ENCODE results near the gene FNDC8. TPM values are rescaled to one million over a fixed set of nuclear protein-coding genes. Genes with fewer than 3 reads are reported as not detected.
"Not testable (repeated sequence)": the region's sequence is repeated elsewhere in the genome, so short reads cannot be mapped to it uniquely, and the experiment has no call there.

FNDC8 gene
- total RNA-seq, 2 donors from 2014 or later = not detected

- no peak overlapping the region for H3K4me3 Mint-ChIP-seq
These were observed 13.9 kb downstream of the FNDC8 start for GRCh38 chr17:35135322-35135721.

GRCh38 chr17:35138218-35138617, 16.8 kb downstream of the FNDC8 start:
- Mint-ChIP-seq H3K9me3 (no peaks in the 10 kb centered on the region), H3K27ac (no peak overlapping the region), H3K4me1 (ENCODE audit: low read depth) (peaks cover 16% of the 10 kb centered on the region), H3K36me3 (ENCODE audit: insufficient read depth in 2 of 2) (peaks cover 5 to 24% of the 10 kb centered on the region in 2 donors), H3K4me3 (no peak overlapping the region), H3K27me3 (ENCODE audit: low read depth) (no peaks in the 10 kb centered on the region)
- ATAC-seq (replicated peaks in 1 of 2) = no peak
- DNase-seq = no peak

More at GRCh38 chr17:35135322-35135721, 13.9 kb downstream of the FNDC8 start:
- H3K27me3 Mint-ChIP-seq (ENCODE audit: low read depth) = no peaks in the 10 kb centered on the region
- H3K4me1 Mint-ChIP-seq (ENCODE audit: low read depth) = peaks cover 5% of the 10 kb centered on the region
- no peak overlapping the region for H3K27ac Mint-ChIP-seq
- ATAC-seq (replicated peaks in 1 of 2) (no peak), DNase-seq (no peak)
- no peaks in the 10 kb centered on the region for H3K9me3 Mint-ChIP-seq
- peaks cover 5 to 24% of the 10 kb centered on the region in 2 donors for H3K36me3 Mint-ChIP-seq (ENCODE audit: insufficient read depth in 2 of 2)

GRCh38 chr17:35141681-35142466, 20.5 kb downstream of the FNDC8 start, which contains the start of gene NLE1:
Gene NLE1, minus strand, starts transcription at chr17:35142303. Its CDS starts 28 bp downstream, at chr17:35142275.
- ATAC-seq (replicated peaks in 1 of 2) (peak; percentile 92 to 98), DNase-seq (peak; percentile 91 to 94)
- Mint-ChIP-seq H3K4me1 (ENCODE audit: low read depth) (peaks cover 11% of the 10 kb centered on the region), H3K36me3 (ENCODE audit: insufficient read depth in 2 of 2) (peaks cover 0 to 3% of the 10 kb centered on the region in 2 donors), H3K27ac (peak within 1 kb of the TSS; percentile 73), H3K4me3 (peak within 1 kb of the TSS; percentile 85), H3K27me3 (ENCODE audit: low read depth) (no peaks in the 10 kb centered on the region), H3K9me3 (no peaks in the 10 kb centered on the region)

- Mint-ChIP-seq H3K4me3 (peak overlapping the region; percentile 85), H3K27ac (peak overlapping the region; percentile 25), H3K27me3 (ENCODE audit: low read depth) (no peaks in the 10 kb centered on the region), H3K9me3 (no peaks in the 10 kb centered on the region), H3K4me1 (ENCODE audit: low read depth) (peaks cover 11% of the 10 kb centered on the region), H3K36me3 (ENCODE audit: insufficient read depth in 2 of 2) (peaks cover 0 to 3% of the 10 kb centered on the region in 2 donors)
- DNase-seq (no peak), ATAC-seq (replicated peaks in 1 of 2) (peak; percentile 24 to 30)
These were observed 21.0 kb downstream of the FNDC8 start for GRCh38 chr17:35142467-35142796.

GRCh38 chr17:35144840-35145239, 23.4 kb downstream of the FNDC8 start:
- peaks cover 11% of the 10 kb centered on the region for H3K4me1 Mint-ChIP-seq (ENCODE audit: low read depth)
- DNase-seq (no peak), ATAC-seq (replicated peaks in 1 of 2) (no peak)
- H3K36me3 Mint-ChIP-seq (ENCODE audit: insufficient read depth in 2 of 2) = no peaks in the 10 kb centered on the region
- H3K4me3 Mint-ChIP-seq = no peak overlapping the region
- no peaks in the 10 kb centered on the region for H3K27me3 Mint-ChIP-seq (ENCODE audit: low read depth)
- H3K9me3 Mint-ChIP-seq = no peaks in the 10 kb centered on the region
- H3K27ac Mint-ChIP-seq = no peak overlapping the region

- no peak for ATAC-seq (replicated peaks in 1 of 2)
- Mint-ChIP-seq H3K27me3 (ENCODE audit: low read depth) (no peaks in the 10 kb centered on the region), H3K4me3 (no peak overlapping the region), H3K4me1 (ENCODE audit: low read depth) (peaks cover 4% of the 10 kb centered on the region), H3K9me3 (no peaks in the 10 kb centered on the region), H3K36me3 (ENCODE audit: insufficient read depth in 2 of 2) (no peaks in the 10 kb centered on the region), H3K27ac (no peak overlapping the region)
- no peak for DNase-seq
These were observed 24.9 kb downstream of the FNDC8 start for GRCh38 chr17:35146214-35146833.

GRCh38 chr17:35147375-35147905, 26.0 kb downstream of the FNDC8 start, which contains the start of gene UNC45B:
Gene UNC45B, plus strand, starts transcription at chr17:35147817. Its CDS starts 447 bp downstream, at chr17:35148264.
- Mint-ChIP-seq H3K9me3 (no peaks in the 10 kb centered on the region), H3K4me3 (no peak within 1 kb of the TSS), H3K27ac (no peak within 1 kb of the TSS)

GRCh38 chr17:35148144-35148543, 26.7 kb downstream of the FNDC8 start:
- Mint-ChIP-seq H3K9me3 (no peaks in the 10 kb centered on the region), H3K4me1 (ENCODE audit: low read depth) (no peaks in the 10 kb centered on the region), H3K27ac (no peak overlapping the region), H3K36me3 (ENCODE audit: insufficient read depth in 2 of 2) (no peaks in the 10 kb centered on the region), H3K4me3 (no peak overlapping the region), H3K27me3 (ENCODE audit: low read depth) (no peaks in the 10 kb centered on the region)
- DNase-seq (no peak), ATAC-seq (replicated peaks in 1 of 2) (no peak)

More at GRCh38 chr17:35147375-35147905, 26.0 kb downstream of the FNDC8 start, which contains the start of gene UNC45B:
- Mint-ChIP-seq H3K36me3 (ENCODE audit: insufficient read depth in 2 of 2) (no peaks in the 10 kb centered on the region), H3K27me3 (ENCODE audit: low read depth) (no peaks in the 10 kb centered on the region), H3K4me1 (ENCODE audit: low read depth) (peaks cover 2% of the 10 kb centered on the region)
- ATAC-seq (replicated peaks in 1 of 2) = no peak
- no peak for DNase-seq

GRCh38 chr17:35149941-35150340, 28.5 kb downstream of the FNDC8 start:
- Mint-ChIP-seq H3K4me1 (ENCODE audit: low read depth) (no peaks in the 10 kb centered on the region), H3K27ac (no peak overlapping the region), H3K9me3 (no peaks in the 10 kb centered on the region), H3K4me3 (no peak overlapping the region), H3K27me3 (ENCODE audit: low read depth) (no peaks in the 10 kb centered on the region), H3K36me3 (ENCODE audit: insufficient read depth in 2 of 2) (no peaks in the 10 kb centered on the region)
- DNase-seq (no peak), ATAC-seq (replicated peaks in 1 of 2) (no peak)

GRCh38 chr17:35151080-35151479, 29.7 kb downstream of the FNDC8 start:
- H3K27me3 Mint-ChIP-seq (ENCODE audit: low read depth); H3K36me3 Mint-ChIP-seq (ENCODE audit: insufficient read depth in 2 of 2); ATAC-seq (replicated peaks in 1 of 2); H3K9me3 Mint-ChIP-seq; H3K27ac Mint-ChIP-seq; H3K4me1 Mint-ChIP-seq (ENCODE audit: low read depth); DNase-seq; H3K4me3 Mint-ChIP-seq: not testable (repeated sequence)

GRCh38 chr17:35152421-35153140, 31.2 kb downstream of the FNDC8 start:
- Mint-ChIP-seq H3K27me3 (ENCODE audit: low read depth) (no peaks in the 10 kb centered on the region), H3K4me3 (no peak overlapping the region), H3K36me3 (ENCODE audit: insufficient read depth in 2 of 2) (no peaks in the 10 kb centered on the region), H3K4me1 (ENCODE audit: low read depth) (peaks cover 5% of the 10 kb centered on the region), H3K9me3 (no peaks in the 10 kb centered on the region), H3K27ac (no peak overlapping the region)
- DNase-seq (no peak), ATAC-seq (replicated peaks in 1 of 2) (no peak)

- Mint-ChIP-seq H3K27me3 (ENCODE audit: low read depth) (no peaks in the 10 kb centered on the region), H3K4me1 (ENCODE audit: low read depth) (peaks cover 7% of the 10 kb centered on the region), H3K4me3 (no peak overlapping the region), H3K36me3 (ENCODE audit: insufficient read depth in 2 of 2) (no peaks in the 10 kb centered on the region), H3K27ac (no peak overlapping the region), H3K9me3 (no peaks in the 10 kb centered on the region)
- ATAC-seq (replicated peaks in 1 of 2) (no peak), DNase-seq (no peak)
These were observed 33.1 kb downstream of the FNDC8 start for GRCh38 chr17:35154196-35155165.
